Myocyte (in vitro differentiated cells): ENCODE measurements around the gene CACNA1D. TPM values are rescaled to one million over a fixed set of nuclear protein-coding genes. Genes with fewer than 3 reads are reported as not detected.
"Not testable (repeated sequence)": the region's sequence is repeated elsewhere in the genome, so short reads cannot be mapped to it uniquely, and the experiment has no call there.

Experiments used
- DNase-seq: peaks from one replicate; pipeline ENCODE4 v3.0.0-alpha.2; 2012; ENCODE audit warnings: low read depth
- total RNA-seq: library from RNA; depleted of rRNA; stranded (reverse); fragments of >200 nt; gene quantifications from 2 replicates; pipeline ENCODE4 v1.2.3, GENCODE V29; 2014

The CACNA1D gene
- total RNA-seq, 1 donor from 2014 or later = not detected

DNA sequence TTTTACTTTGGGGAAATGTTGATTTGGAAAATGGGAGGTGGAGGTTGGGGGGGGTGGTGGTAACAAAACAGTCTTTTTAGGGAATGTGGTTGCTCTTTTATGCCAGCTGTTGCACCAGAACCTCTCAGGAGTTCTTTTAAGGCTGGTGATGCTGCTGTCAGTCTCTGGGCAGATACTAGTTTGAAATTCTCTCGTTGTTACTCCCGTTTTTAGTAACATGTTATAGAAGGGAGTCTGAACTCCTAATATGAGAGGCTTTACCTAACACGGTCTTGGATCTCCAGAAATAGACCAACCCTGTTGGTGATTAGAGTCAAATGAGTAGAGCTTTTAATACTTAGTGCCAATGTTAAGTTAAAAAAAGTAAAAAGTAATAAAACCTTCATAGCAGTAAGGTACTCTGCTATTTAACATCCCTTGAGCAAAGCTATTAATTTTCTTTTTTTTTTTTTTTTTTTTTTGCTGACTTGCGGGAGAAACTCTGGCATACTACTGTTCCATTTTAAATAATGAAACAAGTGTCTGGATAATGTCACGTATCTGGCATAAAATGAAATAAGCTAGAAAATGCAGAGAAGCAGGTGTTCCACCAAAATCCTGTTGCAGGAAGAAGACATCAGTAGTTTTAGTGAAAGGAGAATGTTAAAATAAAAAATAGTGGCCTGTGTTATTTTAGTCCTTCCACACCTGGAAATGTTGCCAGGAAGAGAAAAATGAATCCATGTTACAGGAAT is 156.7 kb downstream of the CACNA1D start:
- no peak for DNase-seq

DNA sequence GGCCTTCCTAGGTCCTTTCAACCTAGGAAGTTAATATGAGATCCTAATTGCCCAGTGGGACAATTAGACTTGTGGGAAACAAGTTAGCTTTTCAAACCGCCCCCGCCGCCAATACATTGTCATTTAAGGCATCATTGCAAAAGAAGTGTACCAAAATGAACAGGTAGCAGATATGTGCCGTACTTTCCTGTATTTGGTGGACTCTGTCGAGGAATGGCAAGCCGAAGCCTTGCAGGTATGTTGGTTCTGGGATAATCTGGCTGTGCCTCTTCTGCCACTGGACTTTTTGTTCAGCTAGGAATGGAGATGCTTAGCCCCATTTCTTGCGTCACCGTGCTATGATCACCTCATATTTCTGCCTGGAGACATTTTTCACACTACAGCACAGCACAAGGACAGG is 157.5 kb downstream of the CACNA1D start:
- no peak for DNase-seq

DNA sequence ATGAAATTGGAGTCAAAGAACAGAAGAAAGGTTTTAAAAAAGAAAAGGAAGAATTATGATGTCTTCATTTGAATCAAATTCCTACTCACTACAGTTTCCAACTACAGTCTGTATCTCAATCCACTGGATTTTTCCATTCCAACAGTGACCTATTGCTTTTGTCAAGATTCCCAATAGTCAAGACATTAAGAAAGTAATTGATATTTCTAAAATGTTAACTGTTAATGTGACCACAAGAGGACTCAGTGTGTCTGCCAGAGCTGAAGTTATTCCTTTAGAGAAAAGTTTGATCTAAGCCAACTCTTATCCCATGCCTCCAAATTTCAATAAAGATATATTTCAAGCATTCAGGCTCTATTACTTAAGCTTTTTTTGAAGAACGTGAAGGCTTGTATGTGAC is 163.2 kb downstream of the CACNA1D start:
- DNase-seq = no peak

DNA sequence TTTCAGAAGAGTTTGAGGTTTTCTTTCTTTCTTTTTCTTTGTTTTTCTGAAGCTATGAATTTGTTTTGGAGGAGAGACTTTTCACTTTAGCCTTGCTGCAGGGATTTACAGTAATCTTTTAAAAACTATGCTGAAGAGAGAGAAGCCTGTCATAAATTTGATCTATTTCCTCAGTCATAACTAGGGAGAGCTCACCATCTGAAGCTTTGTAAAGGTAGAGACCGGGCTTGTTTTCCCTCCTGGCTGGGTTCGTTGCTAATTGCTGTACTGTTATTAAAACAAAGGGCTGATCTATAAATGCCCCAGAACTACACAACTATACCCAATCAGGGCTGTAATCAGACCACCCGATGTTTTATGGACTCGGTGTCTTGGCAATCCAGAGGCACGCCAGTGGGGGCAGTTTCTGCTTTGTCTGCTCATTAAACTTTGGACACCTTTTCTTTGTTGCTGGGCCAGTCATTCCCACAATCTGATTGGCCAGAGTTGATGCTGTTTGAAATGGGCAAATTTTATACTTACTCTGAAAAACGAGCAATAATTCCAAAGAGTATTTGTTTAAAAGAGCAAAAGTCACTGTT is 164.3 kb downstream of the CACNA1D start:
- DNase-seq = no peak

DNA sequence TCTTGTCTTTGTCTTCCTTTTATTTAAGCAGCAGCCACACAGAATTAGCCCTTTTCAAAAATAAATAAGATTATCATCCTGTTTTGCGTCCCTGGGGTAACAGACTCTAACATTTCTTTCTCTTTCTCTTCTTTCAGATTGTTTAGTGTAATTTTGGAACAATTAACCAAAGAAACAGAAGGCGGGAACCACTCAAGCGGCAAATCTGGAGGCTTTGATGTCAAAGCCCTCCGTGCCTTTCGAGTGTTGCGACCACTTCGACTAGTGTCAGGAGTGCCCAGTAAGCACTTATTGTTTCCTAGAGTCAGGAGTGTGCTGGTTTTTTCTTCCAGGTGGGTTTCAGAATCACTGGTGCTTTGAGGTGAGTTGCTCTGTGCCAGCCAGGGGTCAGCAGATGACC is 165.6 kb downstream of the CACNA1D start:
- DNase-seq = no peak

DNA sequence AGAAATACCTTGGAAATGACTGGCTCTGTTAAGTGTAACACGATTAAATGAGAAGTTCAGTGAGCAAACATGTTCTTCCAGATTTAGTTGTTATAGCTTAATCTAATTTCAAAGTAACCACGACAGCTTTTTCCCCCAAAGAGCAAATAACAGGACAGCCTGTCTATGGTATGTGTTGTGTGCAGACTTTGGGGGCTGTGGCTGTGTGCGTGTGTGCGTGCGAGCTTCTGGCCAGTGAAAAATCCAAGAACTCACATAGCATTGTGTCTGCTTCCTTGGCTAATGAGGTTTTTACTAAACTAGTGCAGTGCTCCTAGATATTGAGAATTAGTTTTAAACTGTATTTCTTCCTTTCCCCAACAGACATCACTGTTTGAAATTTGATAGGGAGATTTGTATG is 167.1 kb downstream of the CACNA1D start:
- no peak for DNase-seq

DNA sequence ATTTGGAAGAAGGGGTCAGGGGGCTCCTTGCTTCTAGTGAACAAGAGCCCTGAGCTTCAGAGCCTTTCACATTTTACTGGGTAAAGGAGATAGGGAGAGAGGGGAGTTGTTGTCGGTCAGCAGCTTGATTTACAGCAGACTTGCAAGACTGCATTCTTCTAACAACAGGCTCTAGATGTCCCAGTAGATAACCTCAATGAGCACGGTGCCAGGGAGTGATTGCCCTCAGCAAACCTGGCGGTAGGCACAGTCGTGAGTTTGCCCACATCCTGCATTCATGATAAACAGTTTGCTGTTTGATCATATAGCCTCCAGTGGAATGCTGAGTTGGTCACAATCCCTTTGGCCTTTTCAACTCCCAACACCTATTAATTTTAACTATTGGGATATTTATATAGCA is 170.4 kb downstream of the CACNA1D start:
- not testable (repeated sequence) for DNase-seq

DNA sequence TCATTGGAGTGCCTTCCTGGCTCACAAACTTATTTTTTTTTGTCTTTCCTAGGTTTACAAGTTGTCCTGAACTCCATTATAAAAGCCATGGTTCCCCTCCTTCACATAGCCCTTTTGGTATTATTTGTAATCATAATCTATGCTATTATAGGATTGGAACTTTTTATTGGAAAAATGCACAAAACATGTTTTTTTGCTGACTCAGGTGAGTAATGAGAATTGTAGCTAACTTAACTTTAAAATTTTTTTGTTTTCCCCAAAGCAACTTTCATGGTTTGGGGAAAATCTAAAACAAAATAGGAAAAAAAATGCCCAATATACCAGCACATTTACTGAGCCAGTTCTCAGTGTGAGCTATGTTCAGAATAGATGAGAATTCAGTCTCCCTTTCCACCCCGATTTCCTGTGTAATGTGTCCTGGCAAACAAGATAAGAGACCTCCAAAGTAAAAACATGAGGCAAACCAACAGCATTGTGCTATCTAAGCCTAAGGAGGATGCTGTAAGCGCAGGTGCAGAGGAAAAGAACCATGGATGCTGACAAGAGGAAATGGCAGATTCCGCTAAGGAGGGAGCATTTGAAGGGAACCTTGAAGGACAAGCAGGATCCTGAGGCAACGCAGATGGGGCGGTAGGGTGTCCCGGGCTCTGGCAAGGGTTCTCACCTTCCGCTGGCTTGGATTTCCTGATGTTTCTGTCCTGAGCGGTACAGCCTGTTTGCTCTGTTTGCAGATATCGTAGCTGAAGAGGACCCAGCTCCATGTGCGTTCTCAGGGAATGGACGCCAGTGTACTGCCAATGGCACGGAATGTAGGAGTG is 171.4 kb downstream of the CACNA1D start:
- DNase-seq = no peak

DNA sequence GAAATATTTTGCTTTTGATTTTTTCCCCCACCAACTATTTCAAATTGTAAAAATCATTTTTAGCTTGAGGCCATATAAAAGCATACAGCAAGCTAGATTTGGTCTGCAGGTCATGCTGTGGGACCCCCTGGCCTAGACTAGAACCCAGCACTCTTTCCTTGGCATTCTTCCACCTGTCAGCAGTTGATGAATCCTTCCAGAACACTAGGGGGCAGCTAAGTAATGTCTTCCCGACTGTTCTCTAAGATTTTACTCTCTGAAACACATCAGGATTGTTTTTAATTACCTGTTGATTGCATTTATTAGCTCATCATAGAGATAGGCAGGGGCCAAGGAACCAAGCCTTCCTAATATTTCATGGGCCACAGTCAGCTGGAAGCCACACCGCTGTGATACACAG is 174.5 kb downstream of the CACNA1D start:
- peak; percentile 13 for DNase-seq

DNA sequence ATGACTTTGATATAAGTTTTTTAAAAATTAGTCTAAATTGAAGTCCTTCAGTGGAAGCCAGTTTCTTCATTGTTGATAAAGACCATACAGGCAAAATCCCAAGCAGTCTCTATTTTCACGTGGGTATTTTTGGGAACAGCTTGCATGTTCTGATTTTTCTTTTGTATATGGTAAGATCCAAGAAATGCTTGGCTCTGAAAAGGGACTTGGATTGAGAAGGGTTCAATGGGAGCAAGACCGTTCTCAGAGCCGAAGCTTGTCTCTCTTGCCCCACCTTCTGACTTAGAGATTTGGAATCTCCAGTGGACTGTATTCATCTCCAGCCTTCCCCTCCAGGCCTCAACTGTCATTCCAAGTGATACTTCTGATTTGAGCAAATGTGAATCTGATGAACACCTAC is 176.3 kb downstream of the CACNA1D start:
- DNase-seq = no peak

DNA sequence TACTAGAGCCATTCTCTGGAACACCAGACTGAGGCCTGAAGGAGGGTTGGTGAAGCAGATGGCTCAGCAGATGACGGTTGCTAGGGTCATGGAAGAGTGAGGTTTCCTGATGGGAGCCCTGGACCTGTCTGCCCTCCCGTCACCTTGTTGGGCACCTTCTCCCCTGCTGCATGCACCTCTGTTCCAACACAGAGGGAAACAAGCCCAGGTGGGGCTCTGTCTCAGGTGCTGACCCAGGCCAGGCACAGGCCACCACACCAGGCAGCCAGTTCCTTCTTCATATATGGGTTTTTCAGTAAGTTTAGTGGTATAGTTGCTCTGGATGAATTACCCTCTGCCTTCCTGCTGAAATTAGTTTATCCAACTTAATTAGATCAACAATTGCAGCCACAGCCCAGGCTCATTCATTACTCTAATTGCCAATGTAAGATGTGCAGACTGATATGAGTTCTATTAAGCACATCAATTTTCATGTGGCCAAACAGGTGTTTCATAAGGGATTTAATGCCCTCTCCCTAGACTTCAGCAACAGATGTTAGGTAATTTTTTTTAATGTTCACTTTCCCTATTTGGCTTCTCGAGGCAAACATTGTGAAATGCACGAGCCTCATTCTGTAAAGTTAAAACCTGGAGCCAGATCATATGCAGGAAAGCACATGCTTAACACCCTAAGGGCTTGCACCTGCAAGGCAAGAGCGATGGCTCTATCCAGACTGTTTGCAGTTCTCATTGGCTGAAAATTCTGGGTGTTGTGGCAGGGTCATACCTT is 177.0 kb downstream of the CACNA1D start:
- no peak for DNase-seq

DNA sequence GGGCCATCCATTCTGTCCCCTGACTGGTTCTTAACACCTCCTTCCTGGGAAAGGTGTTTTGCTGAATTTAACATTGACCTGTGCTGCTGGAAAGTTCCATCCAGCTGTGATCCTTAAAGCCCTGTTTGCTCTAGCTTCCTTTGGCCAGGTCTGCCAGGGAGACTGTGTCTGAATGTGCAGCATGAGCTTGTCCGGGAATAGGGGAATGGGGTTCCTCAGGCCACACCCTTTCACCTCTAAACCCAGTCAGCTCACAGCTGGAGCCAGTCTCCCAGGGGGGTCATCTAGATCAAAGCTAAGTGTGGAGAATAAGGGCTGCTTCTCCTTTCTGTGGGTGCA is 177.5 kb downstream of the CACNA1D start:
- no peak for DNase-seq

DNA sequence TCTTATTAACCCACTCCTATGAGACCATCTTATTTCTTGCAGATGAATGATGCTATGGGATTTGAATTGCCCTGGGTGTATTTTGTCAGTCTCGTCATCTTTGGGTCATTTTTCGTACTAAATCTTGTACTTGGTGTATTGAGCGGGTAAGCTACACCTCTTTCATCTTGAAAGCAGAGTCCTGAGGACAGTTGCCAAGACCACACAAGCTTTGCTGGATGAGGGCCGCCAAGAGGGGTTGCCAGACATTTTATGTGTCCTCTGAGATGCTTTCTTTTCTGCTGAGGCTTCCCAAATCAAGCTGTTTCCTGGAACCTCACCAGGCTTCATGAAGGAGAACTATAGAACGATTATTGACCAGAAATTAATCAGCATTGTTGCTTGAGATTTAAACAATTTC is 178.6 kb downstream of the CACNA1D start:
- no peak for DNase-seq

DNA sequence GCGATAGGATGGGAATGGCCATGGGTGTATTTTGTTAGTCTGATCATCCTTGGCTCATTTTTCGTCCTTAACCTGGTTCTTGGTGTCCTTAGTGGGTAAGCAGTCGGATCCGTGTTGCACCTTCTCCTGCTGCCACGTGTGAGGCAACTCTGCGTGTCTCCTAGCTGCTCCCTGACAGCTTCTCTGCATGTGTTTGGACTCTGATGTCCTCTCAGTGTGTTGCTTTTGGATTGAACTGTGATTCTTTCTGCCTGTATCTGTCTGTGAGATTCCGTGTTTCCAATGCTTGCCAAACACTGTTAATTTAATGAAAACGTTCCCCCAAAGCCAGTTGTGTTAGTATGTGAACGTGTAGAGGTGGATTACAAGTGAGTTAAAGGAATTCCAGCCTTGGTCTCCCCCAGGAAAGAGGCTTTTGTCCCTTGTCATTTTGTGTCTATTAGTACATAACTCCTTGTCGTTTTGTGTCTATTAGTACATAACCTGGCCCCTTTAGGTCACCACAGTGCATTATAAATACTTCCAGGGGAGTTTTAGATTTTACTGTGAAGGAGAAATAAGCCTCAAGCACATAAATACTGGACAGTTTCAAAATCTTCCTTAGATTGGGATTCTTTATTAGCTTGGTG is 179.4 kb downstream of the CACNA1D start:
- no peak for DNase-seq

DNA sequence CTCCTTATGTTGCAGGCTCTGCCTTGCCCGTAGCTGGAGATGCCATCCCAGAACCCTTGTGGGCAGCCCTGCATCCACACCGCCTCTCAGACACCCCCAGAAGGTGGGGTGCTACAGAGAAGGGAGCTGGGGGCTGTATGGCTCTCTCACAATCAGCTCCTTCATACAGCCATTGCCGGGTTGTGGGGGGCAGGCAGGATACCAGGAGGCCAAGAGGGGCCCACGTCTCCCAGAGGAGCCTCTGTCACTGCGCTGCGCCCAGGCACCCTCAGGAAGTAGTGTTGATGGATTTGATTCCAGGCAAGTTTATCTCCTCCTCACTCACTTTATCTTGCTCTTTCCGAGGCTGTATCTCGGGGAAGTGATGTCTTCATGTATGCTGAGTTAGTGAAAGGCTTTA is 180.2 kb downstream of the CACNA1D start:
- DNase-seq = no peak

DNA sequence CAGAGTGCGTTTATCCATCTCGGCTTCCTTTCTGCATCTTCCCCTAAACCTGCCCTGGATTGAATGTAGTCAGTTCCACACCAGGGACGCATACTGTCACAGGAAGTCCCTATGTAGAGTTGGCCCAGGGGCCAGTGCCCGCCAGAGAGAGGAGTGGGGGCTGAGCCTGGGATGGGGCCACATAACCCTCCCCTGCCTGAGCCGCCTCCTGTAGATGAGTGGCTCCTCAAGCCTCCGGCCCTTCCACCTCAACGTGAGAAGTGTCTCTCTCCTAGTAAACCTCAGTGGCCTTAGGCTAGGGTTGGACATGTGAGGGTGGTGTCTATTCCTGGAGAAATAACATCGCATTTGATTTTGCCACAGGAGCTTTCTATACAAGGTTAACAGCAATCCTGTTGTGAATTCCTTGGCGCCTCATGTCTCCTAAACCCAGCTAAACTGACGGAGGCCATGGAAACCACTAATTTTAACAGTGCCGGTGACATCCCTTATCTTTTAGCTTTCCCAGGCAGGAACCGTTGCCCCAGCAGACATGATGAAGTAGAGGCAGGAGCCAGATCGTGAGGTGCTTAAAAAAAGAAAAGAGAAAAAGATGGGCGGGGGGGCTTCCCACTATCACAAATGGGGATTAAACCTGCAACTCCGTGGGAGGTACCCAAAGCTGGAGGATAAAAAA is 180.7 kb downstream of the CACNA1D start:
- no peak for DNase-seq

DNA sequence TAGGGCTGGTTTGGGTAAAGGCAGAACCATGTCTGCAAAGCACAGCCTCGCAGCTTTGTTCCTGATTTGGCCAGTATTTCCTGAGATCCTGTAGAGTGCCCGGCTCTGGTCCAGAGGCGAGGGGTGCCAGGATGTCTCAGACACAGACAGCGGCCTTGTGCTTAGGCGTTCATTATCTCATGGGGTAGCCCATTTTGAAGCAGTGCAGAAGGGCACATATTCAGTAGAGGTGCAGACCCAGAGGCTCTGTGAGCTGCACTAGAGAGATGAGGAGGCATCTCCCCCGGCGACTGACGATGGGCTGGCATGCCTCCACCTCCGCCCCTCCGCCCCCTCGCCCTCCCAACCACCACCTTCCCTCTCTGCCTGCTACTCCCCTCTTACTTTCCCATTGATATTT is 181.5 kb downstream of the CACNA1D start:
- no peak for DNase-seq

DNA sequence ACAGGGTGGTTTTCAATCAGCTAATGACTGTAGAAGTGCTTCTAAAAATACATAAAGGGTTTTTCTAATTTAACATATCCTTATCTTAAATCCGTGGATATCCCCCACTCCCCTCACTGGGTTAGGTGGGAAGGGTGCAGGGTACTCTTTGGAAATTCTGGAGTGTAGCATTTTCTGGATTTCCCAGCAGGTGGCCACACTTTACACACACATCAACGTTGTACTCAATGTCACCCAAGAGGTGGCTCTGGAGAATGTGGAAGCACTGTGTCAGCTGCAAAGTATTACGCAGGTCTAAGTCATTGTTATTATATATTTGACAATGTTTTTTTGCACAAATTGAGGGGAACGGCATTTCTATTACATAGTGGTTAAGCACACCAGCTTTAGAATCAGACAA is 183.0 kb downstream of the CACNA1D start:
- peak; percentile 15 for DNase-seq

DNA sequence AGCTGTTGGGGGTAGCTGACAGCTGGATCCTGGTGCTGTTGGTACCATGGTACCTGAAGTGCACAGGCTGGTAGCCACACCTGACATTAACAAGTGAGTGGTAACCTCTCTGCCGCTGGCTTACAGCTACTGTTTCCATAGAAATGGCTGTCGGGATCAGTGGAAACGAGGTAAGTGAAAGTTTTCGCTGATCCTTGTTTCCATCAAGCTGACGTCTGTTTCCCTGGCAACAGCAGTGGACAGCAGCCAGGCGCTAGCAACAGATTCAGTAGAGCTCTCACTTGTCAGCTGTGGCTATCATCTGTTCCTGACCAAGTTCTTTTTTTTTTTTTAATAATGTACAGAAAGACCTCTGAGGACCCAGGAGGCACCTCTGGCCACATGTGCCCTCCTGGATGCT is 185.6 kb downstream of the CACNA1D start:
- peak; percentile 28 for DNase-seq

DNA sequence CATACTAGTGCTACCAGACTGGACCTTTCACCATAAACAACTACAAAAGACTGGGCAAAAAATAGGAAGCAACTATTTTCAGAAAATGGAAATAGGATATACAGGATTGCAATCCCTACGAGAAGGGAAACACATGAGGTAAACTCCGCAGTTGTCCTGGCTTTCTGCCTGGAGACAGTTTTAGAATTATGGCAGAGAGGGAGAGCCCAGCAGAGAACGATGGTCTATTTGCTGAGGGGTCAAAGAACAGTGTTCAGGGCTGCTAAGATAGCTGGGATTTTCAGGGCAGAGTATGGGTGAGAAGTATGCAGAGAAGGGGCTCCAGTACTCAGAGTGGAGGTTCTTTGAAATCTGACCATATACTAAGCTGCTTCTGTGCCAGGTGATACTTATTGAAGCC is 188.4 kb downstream of the CACNA1D start:
- no peak for DNase-seq

DNA sequence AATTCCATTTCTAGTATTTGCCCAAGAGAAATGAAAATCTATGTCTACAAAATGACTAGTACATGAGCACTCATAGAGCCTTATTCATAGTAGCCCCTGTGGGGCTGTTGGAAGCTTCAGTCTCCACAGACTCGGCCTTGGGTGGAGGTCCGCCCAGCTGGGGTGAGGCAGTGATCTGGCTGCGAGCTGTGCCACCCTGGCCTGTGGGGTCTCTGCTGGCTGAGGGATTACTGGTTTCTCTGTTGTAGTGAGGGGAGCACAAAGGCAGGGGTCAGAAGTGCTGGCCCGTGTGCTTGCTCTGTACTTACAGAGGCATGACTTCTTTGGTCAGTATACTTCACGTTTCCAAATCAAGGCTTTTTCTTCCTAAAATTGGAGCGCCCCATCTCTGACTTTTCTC is 193.7 kb downstream of the CACNA1D start:
- no peak for DNase-seq
